H9 (cell line): Measurements from ENCODE around the gene CENPC. TPM values are rescaled to one million over a fixed set of nuclear protein-coding genes. Genes with fewer than 3 reads are reported as not detected.

Experiments used
- DNase-seq: peaks from one replicate; pipeline ENCODE4 v3.0.0-alpha.2; 2017
- H2AFZ ChIP-seq: one replicate; pipeline ENCODE4 v1.6.1; 2013; ENCODE audit warnings: mild to moderate bottlenecking, low read length, control low read depth, moderate library complexity
- H2AK5ac ChIP-seq: 2 replicates; pipeline ENCODE4 v1.6.1; 2013; ENCODE audit warnings: low read length, control low read depth, mixed read lengths; ENCODE audit not compliant: insufficient read length
- H2BK120ac ChIP-seq: one replicate; pipeline ENCODE4 v1.6.1; 2013; ENCODE audit warnings: low read depth, mild to moderate bottlenecking, low read length, control low read depth, inconsistent platforms; ENCODE audit not compliant: poor library complexity, severe bottlenecking
- H2BK12ac ChIP-seq: 2 replicates; pipeline ENCODE4 v1.6.1; 2013; ENCODE audit warnings: low read length, control low read depth, mixed read lengths, low read depth; ENCODE audit not compliant: insufficient read length
- H2BK15ac ChIP-seq: 2 replicates; pipeline ENCODE4 v1.6.1; 2013; ENCODE audit warnings: low read depth, low read length, control low read depth
- H2BK20ac ChIP-seq: one replicate; pipeline ENCODE4 v1.6.1; 2013; ENCODE audit warnings: low read depth, mild to moderate bottlenecking, low read length, control low read depth, inconsistent platforms; ENCODE audit not compliant: poor library complexity, severe bottlenecking
- H2BK5ac ChIP-seq: 2 replicates; pipeline ENCODE4 v1.6.1; 2013; ENCODE audit warnings: low read length, control low read depth, mixed read lengths; ENCODE audit not compliant: insufficient read length
- H3K14ac ChIP-seq: 2 replicates; pipeline ENCODE4 v1.6.1; 2013; ENCODE audit warnings: low read length, control low read depth; ENCODE audit not compliant: insufficient read depth
- H3K18ac ChIP-seq: 2 replicates; pipeline ENCODE4 v1.6.1; 2013; ENCODE audit warnings: low read depth, mild to moderate bottlenecking, mixed read lengths, low read length, control low read depth; ENCODE audit not compliant: insufficient read length
- H3K23ac ChIP-seq: 2 replicates; pipeline ENCODE4 v1.6.1; 2013; ENCODE audit warnings: low read length, control low read depth, mixed read lengths, low read depth; ENCODE audit not compliant: insufficient read length
- H3K23me2 ChIP-seq: 2 replicates; pipeline ENCODE4 v1.6.1; 2013; ENCODE audit warnings: low read depth, mild to moderate bottlenecking, mixed read lengths, low read length, control low read depth; ENCODE audit not compliant: insufficient read length, poor library complexity, severe bottlenecking
- H3K27ac ChIP-seq: 2 replicates; pipeline ENCODE4 v1.5.1; 2013; ENCODE audit warnings: low read length, control low read depth, mixed read lengths, low read depth; ENCODE audit not compliant: insufficient read length
- H3K27me3 ChIP-seq: 2 replicates; pipeline ENCODE4 v1.6.1; 2013; ENCODE audit warnings: low read length, control low read depth, inconsistent platforms; ENCODE audit not compliant: insufficient read depth
- H3K4ac ChIP-seq: 2 replicates; pipeline ENCODE4 v1.6.1; 2013; ENCODE audit warnings: low read depth, mild to moderate bottlenecking, control low read depth, inconsistent platforms, low read length, moderate library complexity
- H3K4me1 ChIP-seq: 2 replicates; pipeline ENCODE4 v1.6.1; 2013; ENCODE audit warnings: low read length, control low read depth, inconsistent platforms; ENCODE audit not compliant: insufficient read depth
- H3K4me2 ChIP-seq: 2 replicates; pipeline ENCODE4 v1.6.1; 2013; ENCODE audit warnings: low read length, control low read depth, mixed read lengths; ENCODE audit not compliant: insufficient read length, insufficient read depth
- H3K56ac ChIP-seq: 2 replicates; pipeline ENCODE4 v1.6.1; 2013; ENCODE audit warnings: low read depth, mild to moderate bottlenecking, mixed read lengths, low read length, control low read depth; ENCODE audit not compliant: insufficient read length
- H3K79me1 ChIP-seq: 2 replicates; pipeline ENCODE4 v1.6.1; 2013; ENCODE audit warnings: low read depth, mild to moderate bottlenecking, moderate library complexity, low read length, control low read depth, inconsistent platforms; ENCODE audit not compliant: insufficient read depth, poor library complexity, severe bottlenecking
- H3K79me2 ChIP-seq: 2 replicates; pipeline ENCODE4 v1.6.1; 2013; ENCODE audit warnings: low read length, control low read depth, inconsistent platforms; ENCODE audit not compliant: insufficient read depth
- H3K9ac ChIP-seq: 2 replicates; pipeline ENCODE4 v1.6.1; 2013; ENCODE audit warnings: low read length, control low read depth, mixed read lengths; ENCODE audit not compliant: insufficient read length; ENCODE audit errors: extremely low read depth
- H3K9me3 ChIP-seq: one replicate; pipeline ENCODE4 v1.6.1; 2013; ENCODE audit warnings: low read depth, low read length, inconsistent platforms; ENCODE audit not compliant: control insufficient read depth
- H3T11ph ChIP-seq: one replicate; pipeline ENCODE4 v1.6.1; 2013; ENCODE audit warnings: mild to moderate bottlenecking, low read length, control low read depth, inconsistent platforms
- H4K20me1 ChIP-seq: one replicate; pipeline ENCODE4 v1.6.1; 2013; ENCODE audit not compliant: control insufficient read depth, insufficient read length, insufficient read depth
- H4K5ac ChIP-seq: 2 replicates; pipeline ENCODE4 v1.6.1; 2013; ENCODE audit warnings: low read depth, mild to moderate bottlenecking, mixed read lengths, low read length, control low read depth; ENCODE audit not compliant: insufficient read length
- H4K8ac ChIP-seq: replicated peaks from 2 replicates; pipeline ENCODE4 v1.6.1; 2013; ENCODE audit warnings: low read length, control low read depth, mixed read lengths, low read depth; ENCODE audit not compliant: insufficient read length
- H4K91ac ChIP-seq: 2 replicates; pipeline ENCODE4 v1.6.1; 2013; ENCODE audit warnings: low read depth, mild to moderate bottlenecking, moderate library complexity, mixed read lengths, low read length, control low read depth; ENCODE audit not compliant: insufficient read length
- H3K27ac Mint-ChIP-seq, 3 experiments: 2 replicates in 2 of 3; 3 replicates in 1 of 3; pipeline ENCODE4 v1.8.0; 2020 to 2021; ENCODE audit warnings: mixed read lengths in 3 of 3, mild to moderate bottlenecking in 1 of 3, moderate library complexity in 1 of 3
- H3K27me3 Mint-ChIP-seq: 2 replicates; pipeline ENCODE4 v1.8.0; 2021; ENCODE audit warnings: low read depth, mild to moderate bottlenecking, moderate library complexity, mixed read lengths
- H3K36me3 Mint-ChIP-seq, 3 experiments: 2 replicates in 2 of 3; 3 replicates in 1 of 3; pipeline ENCODE4 v1.8.0; 2020 to 2021; ENCODE audit warnings: low read depth in 3 of 3, mixed read lengths in 3 of 3; ENCODE audit not compliant: insufficient read depth in 1 of 3
- H3K4me1 Mint-ChIP-seq, 2 experiments: 2 replicates each; pipeline ENCODE4 v1.8.0; 2020; ENCODE audit warnings: mixed read lengths in 2 of 2
- H3K4me3 Mint-ChIP-seq, 2 experiments: 2 replicates in 1 of 2; 3 replicates in 1 of 2; pipeline ENCODE4 v1.8.0; 2020 to 2021; ENCODE audit warnings: mild to moderate bottlenecking in 2 of 2, mixed read lengths in 2 of 2, moderate library complexity in 1 of 2
- H3K9me3 Mint-ChIP-seq, 2 experiments: 2 replicates in 1 of 2; 3 replicates in 1 of 2; pipeline ENCODE4 v1.8.0; 2020; ENCODE audit warnings: mild to moderate bottlenecking in 2 of 2, mixed read lengths in 2 of 2, moderate library complexity in 1 of 2
- CTCF ChIP-seq: fragments of 200-600 bp; sonication (generic); conservative IDR thresholded peaks from 3 replicates; pipeline ENCODE4 v1.8.0; 2021; ENCODE audit warnings: antibody characterized with exemption, mild to moderate bottlenecking
- WGBS: extraction: QIAGEN DNeasy Blood & Tissue Kit; methylation state at CpG from one replicate; pipeline ENCODE4 v1.1.7; 2013; ENCODE audit warnings: missing lambda C conversion rate, low lambda C conversion rate, mixed read lengths; ENCODE audit not compliant: insufficient read length; ENCODE audit errors: extremely low coverage; 5-methylcytosine and 5-hydroxymethylcytosine counted together
- total RNA-seq: library from RNA; stranded (reverse); gene quantifications from 2 replicates; pipeline ENCODE4 v1.2.1, GENCODE V29; 2021

Gene CENPC
- total RNA-seq, 1 experiment from 2014 or later = 18.8 TPM

GRCh38 chr4:67430989-67431388 lies 114.3 kb downstream of the CENPC start:
- Mint-ChIP-seq H3K27me3 (no peaks in the 10 kb centered on the region), H3K36me3 (peaks cover 6 to 13% (median 7%) of the 10 kb centered on the region in 3 experiments; a peak in 6 of 7 replicates), H3K4me3 (no peak overlapping the region), H3K27ac (no peak overlapping the region), H3K4me1 (no peaks in the 10 kb centered on the region), H3K9me3 (peaks cover 0 to 3% of the 10 kb centered on the region in 2 experiments; a peak in 1 of 5 replicates)
- H4K5ac ChIP-seq = no peak overlapping the region
- no peak overlapping the region for H2BK5ac ChIP-seq
- no peak overlapping the region for H2BK12ac ChIP-seq
- TF ChIP-seq CTCF = no peak
- no peak overlapping the region for H3T11ph ChIP-seq
- no CpG with 5 or more reads among the region's 1 CpG for WGBS
- no peaks in the 10 kb centered on the region for H3K23me2 ChIP-seq
- no peaks in the 10 kb centered on the region for H3K27me3 ChIP-seq
- no peak overlapping the region for H2BK120ac ChIP-seq
- H2AK5ac ChIP-seq = no peak overlapping the region
- no peaks in the 10 kb centered on the region for H3K4me1 ChIP-seq
- H3K79me1 ChIP-seq = no peaks in the 10 kb centered on the region
- H3K14ac ChIP-seq = no peak overlapping the region
- H2BK15ac ChIP-seq = no peak overlapping the region
- H3K9me3 ChIP-seq = no peaks in the 10 kb centered on the region
- H4K8ac ChIP-seq = no peak overlapping the region
- no peak overlapping the region for H3K23ac ChIP-seq
- no peaks in the 10 kb centered on the region for H4K20me1 ChIP-seq
- H2AFZ ChIP-seq = no peak overlapping the region
- no peak overlapping the region for H3K27ac ChIP-seq
- no peak overlapping the region for H3K4me2 ChIP-seq
- H3K79me2 ChIP-seq = no peaks in the 10 kb centered on the region
- H4K91ac ChIP-seq = no peak overlapping the region
- H3K18ac ChIP-seq = no peak overlapping the region
- no peak overlapping the region for H3K56ac ChIP-seq
- DNase-seq = no peak
- no peak overlapping the region for H2BK20ac ChIP-seq
- H3K9ac ChIP-seq = no peak overlapping the region
- H3K4ac ChIP-seq = no peak overlapping the region
